ENCODE results near the gene NKAIN1. TPM values are rescaled to one million over a fixed set of nuclear protein-coding genes. Genes with fewer than 3 reads are reported as not detected.

NKAIN1 gene
- total and polyA plus RNA-seq, 2 experiments from 2014 or later = 14.7 to 56.7 TPM

GRCh38 chr1:31199949-31200348 lies 39.7 kb downstream of the NKAIN1 start (continued):
- TF ChIP-seq ZNF462 (CRISPR knock-in tag; IDR thresholded peaks at IDR 0.05) (no peak), EZH2 (IDR thresholded peaks at IDR 0.05; ENCODE audit: low read depth, unreplicated experiment) (no peak), EZH2phosphoT487 (IDR thresholded peaks at IDR 0.05; ENCODE audit: unreplicated experiment) (no peak), ZNF114 (CRISPR knock-in tag; IDR thresholded peaks at IDR 0.05) (no peak), STAT1 (IDR thresholded peaks at IDR 0.05; ENCODE audit: unreplicated experiment) (no peak), JUNB (IDR thresholded peaks at IDR 0.05; ENCODE audit: unreplicated experiment) (no peak), CREB1 (CRISPR knock-in tag; IDR thresholded peaks at IDR 0.05; ENCODE audit: low read depth) (no peak)
- TF ChIP-seq, protein P1, sequence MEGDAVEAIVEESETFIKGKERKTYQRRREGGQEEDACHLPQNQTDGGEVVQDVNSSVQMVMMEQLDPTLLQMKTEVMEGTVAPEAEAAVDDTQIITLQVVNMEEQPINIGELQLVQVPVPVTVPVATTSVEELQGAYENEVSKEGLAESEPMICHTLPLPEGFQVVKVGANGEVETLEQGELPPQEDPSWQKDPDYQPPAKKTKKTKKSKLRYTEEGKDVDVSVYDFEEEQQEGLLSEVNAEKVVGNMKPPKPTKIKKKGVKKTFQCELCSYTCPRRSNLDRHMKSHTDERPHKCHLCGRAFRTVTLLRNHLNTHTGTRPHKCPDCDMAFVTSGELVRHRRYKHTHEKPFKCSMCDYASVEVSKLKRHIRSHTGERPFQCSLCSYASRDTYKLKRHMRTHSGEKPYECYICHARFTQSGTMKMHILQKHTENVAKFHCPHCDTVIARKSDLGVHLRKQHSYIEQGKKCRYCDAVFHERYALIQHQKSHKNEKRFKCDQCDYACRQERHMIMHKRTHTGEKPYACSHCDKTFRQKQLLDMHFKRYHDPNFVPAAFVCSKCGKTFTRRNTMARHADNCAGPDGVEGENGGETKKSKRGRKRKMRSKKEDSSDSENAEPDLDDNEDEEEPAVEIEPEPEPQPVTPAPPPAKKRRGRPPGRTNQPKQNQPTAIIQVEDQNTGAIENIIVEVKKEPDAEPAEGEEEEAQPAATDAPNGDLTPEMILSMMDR (conservative IDR thresholded peaks at IDR 0.05; ENCODE audit: low read depth in 2 of 2) = no peak

All from GM23338 (cell line).